VCaP (cell line): Measurements from ENCODE around the gene SYT9.

ENCODE experiments used
- H3K27ac ChIP-seq: fragments of 450-650 bp; 2 replicates; pipeline ENCODE4 v1.5.1; 2017
- CTCF ChIP-seq: fragments of 450-650 bp; conservative IDR thresholded peaks from 2 replicates; pipeline ENCODE4 v1.5.1; 2017; ENCODE audit warnings: mild to moderate bottlenecking, moderate library complexity

The SYT9 gene

GRCh38 chr11:7251836-7252682 lies at the start of gene SYT9:
TSS of gene SYT9 (plus strand) at chr11:7251904. CDS start at chr11:7252187, 283 bp downstream.
- peak; percentile 15; the same call in 1 of the 2 replicates for TF ChIP-seq CTCF
- peak within 1 kb of the TSS; percentile 53 for H3K27ac ChIP-seq

- no peak overlapping the region for H3K27ac ChIP-seq
Measured at GRCh38 chr11:7202412-7202811, 49.3 kb upstream of the SYT9 start.

GRCh38 chr11:7204778-7205177 lies 46.9 kb upstream of the SYT9 start:
- TF ChIP-seq CTCF, result no peak
- no peak overlapping the region for H3K27ac ChIP-seq

More at GRCh38 chr11:7202412-7202811, 49.3 kb upstream of the SYT9 start:
- no peak for TF ChIP-seq CTCF

- H3K27ac ChIP-seq, result no peak overlapping the region
- no peak for TF ChIP-seq CTCF
Measured at GRCh38 chr11:7208391-7208790, 43.3 kb upstream of the SYT9 start.

- H3K27ac ChIP-seq, result no peak overlapping the region
- no peak for TF ChIP-seq CTCF
Measured at GRCh38 chr11:7219491-7219890, 32.2 kb upstream of the SYT9 start.

GRCh38 chr11:7220636-7221035 lies 31.1 kb upstream of the SYT9 start:
- TF ChIP-seq CTCF, result no peak
- H3K27ac ChIP-seq, result no peak overlapping the region

GRCh38 chr11:7222619-7223018 lies 29.1 kb upstream of the SYT9 start:
- TF ChIP-seq CTCF, result no peak
- no peak overlapping the region for H3K27ac ChIP-seq
